Measurements from ENCODE around the gene NUDT16L1. TPM values are rescaled to one million over a fixed set of nuclear protein-coding genes. Genes with fewer than 3 reads are reported as not detected.

NUDT16L1 gene
- total RNA-seq, 2 donors from 2014 or later: 18.7 to 25.4 TPM

DNA sequence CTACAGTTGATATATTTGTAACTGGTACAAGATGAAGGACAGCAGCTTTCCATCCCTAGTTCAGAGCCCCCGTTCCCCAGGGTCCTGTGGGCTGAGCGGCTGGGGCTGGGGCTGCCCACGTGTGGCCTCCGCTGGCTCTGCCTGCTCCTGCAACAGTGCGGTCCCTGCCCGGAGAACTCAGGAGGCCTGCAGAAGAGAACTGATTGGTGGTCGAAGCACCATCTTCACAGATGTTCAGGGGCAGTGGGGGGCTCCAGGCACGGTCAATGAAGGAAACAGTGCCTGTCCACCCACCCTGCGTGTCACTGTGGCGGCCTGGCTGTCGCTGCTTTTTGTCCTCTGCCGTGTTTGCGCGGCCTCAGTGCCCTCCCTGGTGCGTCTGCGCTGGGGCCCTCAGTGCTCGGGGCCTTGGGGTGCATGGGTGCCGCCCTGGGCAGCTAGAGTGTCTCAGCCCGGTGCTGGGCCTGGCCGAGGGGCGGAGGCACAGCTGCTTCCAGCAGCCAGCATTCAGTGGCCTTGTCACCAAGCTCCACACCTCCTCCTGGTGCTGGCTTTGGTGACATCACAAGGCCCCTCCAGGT is 4.2 kb upstream of the NUDT16L1 start:
- intact Hi-C loops (cut with DNase I): no loop called here
- TF ChIP-seq POLR2A (IDR thresholded peaks at IDR 0.05) (no peak), CTCF (IDR thresholded peaks at IDR 0.05) (no peak)
- Histone ChIP-seq H3K27ac (no peak overlapping the region), H3K9me3 (no peaks in the 10 kb centered on the region), H3K4me1 (peaks cover 12% of the 10 kb centered on the region), H3K27me3 (no peaks in the 10 kb centered on the region), H3K36me3 (replicated peaks in 1 of 2; ENCODE audit: insufficient read depth in 1 of 2, low read depth in 2 of 2) (peaks cover 0 to 7% of the 10 kb centered on the region in 2 donors), H3K4me3 (no peak overlapping the region)
- ATAC-seq: no peak
- WGBS, 2 donors: 89 to 91% methylated on average over 18 to 21 of the region's 21 CpGs
- no peak for DNase-seq

- Histone ChIP-seq H3K4me3 (no peak overlapping the region), H3K27ac (no peak overlapping the region), H3K4me1 (peaks cover 21% of the 10 kb centered on the region), H3K9me3 (no peaks in the 10 kb centered on the region), H3K27me3 (no peaks in the 10 kb centered on the region), H3K36me3 (replicated peaks in 1 of 2; ENCODE audit: insufficient read depth in 1 of 2, low read depth in 2 of 2) (peaks cover 0 to 4% of the 10 kb centered on the region in 2 donors)
- 84 to 91% methylated on average over 24 to 31 of the region's 31 CpGs for WGBS, 2 donors
- ATAC-seq (no peak), DNase-seq (no peak)
- intact Hi-C loops (cut with DNase I): loop anchor here (5.0 to 10.0 kb wide), 2 partner anchors 73 to 265 kb away; partner anchors contain the start of gene SEC14L5
- TF ChIP-seq CTCF (IDR thresholded peaks at IDR 0.05) (no peak), POLR2A (IDR thresholded peaks at IDR 0.05) (no peak)
Measured at GRCh38 chr16:4689864-4690704, 3.3 kb upstream of the NUDT16L1 start.

DNA sequence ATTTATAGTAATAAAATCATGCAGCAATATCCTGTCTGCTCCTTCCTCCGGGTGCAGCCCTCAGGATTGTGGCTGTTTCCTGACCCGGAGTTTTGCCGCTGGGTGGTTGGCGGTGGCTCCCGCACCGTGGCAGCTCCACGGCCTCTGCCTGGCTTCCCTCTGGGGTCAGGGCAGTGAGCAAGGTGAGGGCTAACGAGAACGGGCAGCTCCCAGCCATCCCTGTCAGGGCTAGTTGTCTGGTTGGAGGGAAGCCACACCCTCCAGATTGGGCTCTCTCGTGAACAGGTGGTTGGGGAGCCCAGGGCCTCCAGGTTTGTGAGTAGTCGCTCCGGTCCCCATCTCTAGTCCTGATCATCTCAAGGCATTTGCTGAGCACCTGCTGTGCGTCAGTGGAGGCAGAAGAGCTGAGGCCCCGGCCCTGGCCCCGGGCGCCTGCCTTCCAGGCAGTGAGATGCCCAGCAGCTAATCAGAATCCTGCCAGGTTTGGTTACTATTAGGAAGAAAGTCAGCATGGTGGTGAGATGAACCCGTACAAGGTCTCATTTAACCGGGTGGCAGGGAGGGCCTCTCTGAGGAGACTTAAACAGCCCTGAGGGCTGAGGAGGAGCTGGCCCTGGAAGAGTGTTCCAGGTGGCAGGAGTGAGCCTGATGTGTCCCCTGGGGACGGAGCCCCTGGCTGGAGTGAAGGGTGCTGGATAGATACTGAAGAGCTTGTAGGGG is 2.3 kb upstream of the NUDT16L1 start:
- no peak for TF ChIP-seq POLR2A (IDR thresholded peaks at IDR 0.05)
- TF ChIP-seq CTCF (IDR thresholded peaks at IDR 0.05): no peak
- DNase-seq: no peak
- Histone ChIP-seq H3K27ac (no peak overlapping the region), H3K27me3 (no peaks in the 10 kb centered on the region), H3K9me3 (no peaks in the 10 kb centered on the region), H3K36me3 (replicated peaks in 1 of 2; ENCODE audit: insufficient read depth in 1 of 2, low read depth in 2 of 2) (peaks cover 0 to 6% of the 10 kb centered on the region in 2 donors), H3K4me3 (no peak overlapping the region), H3K4me1 (peaks cover 25% of the 10 kb centered on the region)
- intact Hi-C loops (cut with DNase I): loop anchor here (5.0 to 10.0 kb wide), 2 partner anchors 74 to 264 kb away; partner anchors contain the start of gene SEC14L5
- WGBS, 2 donors: 69 to 80% methylated on average over 12 to 19 of the region's 19 CpGs
- no peak for ATAC-seq

DNA sequence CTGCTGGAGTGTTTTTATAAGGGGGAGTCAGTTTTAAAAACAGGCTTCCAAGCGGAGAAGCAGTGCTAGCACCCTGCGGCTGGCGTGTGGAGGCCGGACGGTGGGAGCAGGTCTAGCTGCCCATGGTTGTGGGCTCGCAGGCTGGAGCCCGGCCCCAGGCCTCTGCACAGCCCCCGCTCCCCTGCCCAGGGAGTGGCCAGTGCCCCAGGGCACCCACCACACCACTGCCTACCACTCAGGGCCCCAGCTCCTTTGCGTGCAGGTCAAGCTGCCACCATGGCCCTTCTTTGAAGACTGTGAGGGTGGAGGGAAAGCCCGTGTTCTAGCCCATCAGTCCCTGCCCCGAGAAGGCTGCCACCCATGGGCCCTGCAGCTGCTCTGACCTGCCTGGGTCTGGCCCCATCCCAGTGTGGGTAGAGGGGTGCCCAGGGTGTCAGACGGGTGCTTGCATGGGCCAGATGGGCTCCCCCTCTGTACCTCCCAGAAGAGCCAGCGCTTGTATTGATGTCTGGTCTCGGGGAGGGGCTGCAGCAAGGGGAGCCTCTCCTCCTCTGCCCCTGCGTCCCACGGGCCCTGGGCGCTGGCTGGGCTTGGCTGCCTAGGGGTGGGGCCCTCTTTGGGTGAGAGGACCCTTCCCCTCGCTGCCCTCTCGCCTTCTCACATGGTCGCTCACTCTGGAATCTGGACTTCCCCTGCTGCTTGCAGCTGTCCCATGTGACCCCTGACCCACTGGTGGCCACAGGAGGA is 1.5 kb upstream of the NUDT16L1 start:
- WGBS, 2 donors: 80 to 94% methylated on average over 7 to 15 of the region's 20 CpGs
- ATAC-seq: no peak
- intact Hi-C loops (cut with DNase I): loop anchor here (5.0 to 10.0 kb wide), 2 partner anchors 75 to 263 kb away; partner anchors contain the start of gene SEC14L5
- no peak overlapping the region for H3K4me3 ChIP-seq
- H3K27ac ChIP-seq: no peak overlapping the region
- H3K4me1 ChIP-seq: peaks cover 25% of the 10 kb centered on the region
- peaks cover 0 to 7% of the 10 kb centered on the region in 2 donors for H3K36me3 ChIP-seq (replicated peaks in 1 of 2; ENCODE audit: insufficient read depth in 1 of 2, low read depth in 2 of 2)
- no peak for DNase-seq
- no peaks in the 10 kb centered on the region for H3K9me3 ChIP-seq
- TF ChIP-seq POLR2A (IDR thresholded peaks at IDR 0.05) (no peak), CTCF (IDR thresholded peaks at IDR 0.05) (no peak)
- H3K27me3 ChIP-seq: no peaks in the 10 kb centered on the region
